HepG2 (cell line): ENCODE results near the gene ARL5A. TPM values are rescaled to one million over a fixed set of nuclear protein-coding genes. Genes with fewer than 3 reads are reported as not detected.

Experiments used
- AHR ChIP-seq: IDR thresholded peaks from 2 replicates; pipeline ENCODE4 v1.6.1; 2018; ENCODE audit warnings: missing genetic modification reagents, missing compliant biosample characterization
- IRF2 ChIP-seq: IDR thresholded peaks from 2 replicates; pipeline ENCODE4 v1.6.1; 2018; ENCODE audit warnings: missing genetic modification reagents, missing compliant biosample characterization
- LCORL ChIP-seq, 2 experiments: fragments of 450-650 bp in 1 of 2; sonication (generic) in 1 of 2; formaldehyde crosslinking in 1 of 2; IDR thresholded peaks; 2 replicates each; pipeline versions ENCODE4 v1.5.0 to v1.6.1; 2017 to 2020; ENCODE audit warnings: antibody characterized with exemption in 1 of 2, missing genetic modification reagents in 1 of 2
- SP140L ChIP-seq: sonication (generic); formaldehyde crosslinking; IDR thresholded peaks from 2 replicates; pipeline ENCODE4 v1.4.0; 2020; ENCODE audit warnings: missing genetic modification reagents, borderline replicate concordance
- TRIM24 ChIP-seq: sonication (generic); formaldehyde crosslinking; IDR thresholded peaks from 2 replicates; pipeline ENCODE4 v1.8.0; 2022; ENCODE audit warnings: mild to moderate bottlenecking, missing genetic modification reagents
- ZFY ChIP-seq: sonication (generic); formaldehyde crosslinking; IDR thresholded peaks from 2 replicates; pipeline ENCODE4 v1.4.0; 2020; ENCODE audit warnings: missing genetic modification reagents
- ZMYM4 ChIP-seq: sonication (generic); formaldehyde crosslinking; IDR thresholded peaks from 2 replicates; pipeline ENCODE4 v1.8.1; 2023; ENCODE audit warnings: mild to moderate bottlenecking, missing genetic modification reagents
- ZNF263 ChIP-seq: sonication (generic); formaldehyde crosslinking; IDR thresholded peaks from 2 replicates; pipeline ENCODE4 v1.4.0; 2020; ENCODE audit warnings: missing genetic modification reagents
- ZNF331 ChIP-seq: sonication (generic); formaldehyde crosslinking; IDR thresholded peaks from 2 replicates; pipeline ENCODE4 v1.4.0; 2020; ENCODE audit warnings: missing genetic modification reagents
- ZNF446 ChIP-seq: sonication (generic); formaldehyde crosslinking; IDR thresholded peaks from 2 replicates; pipeline ENCODE4 v1.5.0; 2020; ENCODE audit warnings: mild to moderate bottlenecking, missing genetic modification reagents
- ZNF501 ChIP-seq: sonication (generic); formaldehyde crosslinking; IDR thresholded peaks from 2 replicates; pipeline ENCODE4 v1.5.1; 2020; ENCODE audit warnings: mild to moderate bottlenecking, moderate library complexity, missing genetic modification reagents
- ZNF546 ChIP-seq: sonication (generic); formaldehyde crosslinking; conservative IDR thresholded peaks from 2 replicates; pipeline ENCODE4 v1.8.1; 2023; ENCODE audit warnings: mild to moderate bottlenecking, missing genetic modification reagents
- ZNF564 ChIP-seq: sonication (generic); formaldehyde crosslinking; IDR thresholded peaks from 2 replicates; pipeline ENCODE4 v1.8.1; 2023; ENCODE audit warnings: mild to moderate bottlenecking, missing genetic modification reagents
- ZNF773 ChIP-seq: sonication (generic); formaldehyde crosslinking; IDR thresholded peaks from 2 replicates; pipeline ENCODE4 v1.4.0; 2020; ENCODE audit warnings: missing genetic modification reagents, borderline replicate concordance
- polyA plus RNA-seq, 8 experiments: library from polyadenylated mRNA; depleted of rRNA in 3 of 8; stranded (reverse) in 7 of 8; unstranded in 1 of 8; fragments of >200 nt; fragmentation: Illumina TruSeq in 4 of 8; extraction: Trizol in 4 of 8; gene quantifications; 2 replicates each; pipeline versions ENCODE4 v1.2.1 to v1.2.3, GENCODE V29; 2011 to 2016; ENCODE audit warnings: low read depth in 4 of 8, missing spikeins in 1 of 8, mixed read lengths in 1 of 8; ENCODE audit not compliant: insufficient read depth in 1 of 8
- total RNA-seq, 5 experiments: library from RNA; depleted of rRNA; stranded (reverse); fragments of >200 nt; fragmentation: Illumina TruSeq; extraction: Trizol; gene quantifications; 2 replicates each; pipeline ENCODE4 v1.2.3, GENCODE V29; 2016; ENCODE audit warnings: low read depth in 1 of 5
- TF ChIP-seq, protein P1 (sequence below): sonication (generic); formaldehyde crosslinking; IDR thresholded peaks from 2 replicates; pipeline ENCODE4 v1.4.0; 2020; ENCODE audit warnings: missing genetic modification reagents
- TF ChIP-seq, protein P2 (sequence below): sonication (generic); formaldehyde crosslinking; IDR thresholded peaks from 2 replicates; pipeline ENCODE4 v1.4.0; 2020; ENCODE audit warnings: mild to moderate bottlenecking, missing genetic modification reagents
- TF ChIP-seq, protein P3 (sequence below): IDR thresholded peaks from 2 replicates; pipeline ENCODE4 v1.6.1; 2016; ENCODE audit warnings: low read depth
- TF ChIP-seq, protein P4 (sequence below): sonication (generic); formaldehyde crosslinking; IDR thresholded peaks from 2 replicates; pipeline ENCODE4 v1.4.0; 2020; ENCODE audit warnings: mild to moderate bottlenecking, missing genetic modification reagents

Gene ARL5A
- total and polyA plus RNA-seq, 2 of the 13 experiments (the other 11 are each of a cell fraction or from before 2014, with no cell fraction given): 47.5 to 149 TPM

DNA sequence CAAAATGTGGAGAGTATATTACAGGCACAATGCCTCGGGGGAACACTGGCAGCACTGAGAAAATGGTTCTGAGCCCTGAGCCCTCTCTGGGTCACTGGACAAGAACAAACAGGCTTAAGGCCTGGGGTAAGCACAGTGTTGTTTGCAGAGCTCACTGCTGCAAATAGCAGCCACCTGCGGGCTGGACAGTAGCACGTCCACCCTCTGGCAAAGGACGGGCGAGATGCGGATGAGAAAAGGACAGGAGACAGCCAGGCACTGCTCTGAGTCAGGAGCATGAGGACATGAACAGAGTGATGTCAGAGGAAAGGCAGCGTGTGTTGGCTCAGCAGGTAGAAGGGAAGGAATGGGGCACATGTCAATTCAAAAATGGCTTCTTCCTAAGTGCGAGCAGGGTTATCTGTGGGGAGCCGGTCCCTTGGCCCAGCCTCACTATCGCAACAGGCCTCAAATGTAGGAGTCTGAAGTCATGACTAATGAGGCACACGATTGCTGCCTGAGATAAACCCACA lies 68.0 kb downstream of the ARL5A start (continued):
- no peak for TF ChIP-seq ZNF773 (CRISPR knock-in tag)
- no peak for TF ChIP-seq ZNF546 (CRISPR knock-in tag)
- TF ChIP-seq, protein P1, sequence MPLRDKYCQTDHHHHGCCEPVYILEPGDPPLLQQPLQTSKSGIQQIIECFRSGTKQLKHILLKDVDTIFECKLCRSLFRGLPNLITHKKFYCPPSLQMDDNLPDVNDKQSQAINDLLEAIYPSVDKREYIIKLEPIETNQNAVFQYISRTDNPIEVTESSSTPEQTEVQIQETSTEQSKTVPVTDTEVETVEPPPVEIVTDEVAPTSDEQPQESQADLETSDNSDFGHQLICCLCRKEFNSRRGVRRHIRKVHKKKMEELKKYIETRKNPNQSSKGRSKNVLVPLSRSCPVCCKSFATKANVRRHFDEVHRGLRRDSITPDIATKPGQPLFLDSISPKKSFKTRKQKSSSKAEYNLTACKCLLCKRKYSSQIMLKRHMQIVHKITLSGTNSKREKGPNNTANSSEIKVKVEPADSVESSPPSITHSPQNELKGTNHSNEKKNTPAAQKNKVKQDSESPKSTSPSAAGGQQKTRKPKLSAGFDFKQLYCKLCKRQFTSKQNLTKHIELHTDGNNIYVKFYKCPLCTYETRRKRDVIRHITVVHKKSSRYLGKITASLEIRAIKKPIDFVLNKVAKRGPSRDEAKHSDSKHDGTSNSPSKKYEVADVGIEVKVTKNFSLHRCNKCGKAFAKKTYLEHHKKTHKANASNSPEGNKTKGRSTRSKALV: 0 out of 2 replicates have a peak, but pooled peaks have one; percentile 45
- peak; percentile 79 for TF ChIP-seq IRF2 (CRISPR knock-in tag)
- TF ChIP-seq, protein P2, sequence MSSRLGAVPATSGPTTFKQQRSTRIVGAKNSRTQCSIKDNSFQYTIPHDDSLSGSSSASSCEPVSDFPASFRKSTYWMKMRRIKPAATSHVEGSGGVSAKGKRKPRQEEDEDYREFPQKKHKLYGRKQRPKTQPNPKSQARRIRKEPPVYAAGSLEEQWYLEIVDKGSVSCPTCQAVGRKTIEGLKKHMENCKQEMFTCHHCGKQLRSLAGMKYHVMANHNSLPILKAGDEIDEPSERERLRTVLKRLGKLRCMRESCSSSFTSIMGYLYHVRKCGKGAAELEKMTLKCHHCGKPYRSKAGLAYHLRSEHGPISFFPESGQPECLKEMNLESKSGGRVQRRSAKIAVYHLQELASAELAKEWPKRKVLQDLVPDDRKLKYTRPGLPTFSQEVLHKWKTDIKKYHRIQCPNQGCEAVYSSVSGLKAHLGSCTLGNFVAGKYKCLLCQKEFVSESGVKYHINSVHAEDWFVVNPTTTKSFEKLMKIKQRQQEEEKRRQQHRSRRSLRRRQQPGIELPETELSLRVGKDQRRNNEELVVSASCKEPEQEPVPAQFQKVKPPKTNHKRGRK (CRISPR knock-in tag): peak; percentile 50; the same call in 1 of the 2 replicates
- peak; percentile 70; the same call in 1 of the 2 replicates for TF ChIP-seq ZNF501
- TF ChIP-seq, protein P3, sequence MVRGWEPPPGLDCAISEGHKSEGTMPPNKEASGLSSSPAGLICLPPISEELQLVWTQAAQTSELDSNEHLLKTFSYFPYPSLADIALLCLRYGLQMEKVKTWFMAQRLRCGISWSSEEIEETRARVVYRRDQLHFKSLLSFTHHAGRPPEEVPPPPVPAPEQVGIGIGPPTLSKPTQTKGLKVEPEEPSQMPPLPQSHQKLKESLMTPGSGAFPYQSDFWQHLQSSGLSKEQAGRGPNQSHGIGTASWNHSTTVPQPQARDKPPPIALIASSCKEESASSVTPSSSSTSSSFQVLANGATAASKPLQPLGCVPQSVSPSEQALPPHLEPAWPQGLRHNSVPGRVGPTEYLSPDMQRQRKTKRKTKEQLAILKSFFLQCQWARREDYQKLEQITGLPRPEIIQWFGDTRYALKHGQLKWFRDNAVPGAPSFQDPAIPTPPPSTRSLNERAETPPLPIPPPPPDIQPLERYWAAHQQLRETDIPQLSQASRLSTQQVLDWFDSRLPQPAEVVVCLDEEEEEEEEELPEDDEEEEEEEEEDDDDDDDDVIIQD (CRISPR knock-in tag): peak; percentile 85; the same call in 1 of the 2 replicates
- TF ChIP-seq SP140L (CRISPR knock-in tag): no peak
- TF ChIP-seq ZNF564 (CRISPR knock-in tag): peak; percentile 49; the same call in 1 of the 2 replicates
- peak; percentile 83 for TF ChIP-seq ZMYM4 (CRISPR knock-in tag)
- TF ChIP-seq ZNF263: peak; percentile 14; the same call in 1 of the 2 replicates
- TF ChIP-seq ZNF446: no peak
- TF ChIP-seq ZFY (CRISPR knock-in tag): peak; percentile 65; the same call in 1 of the 2 replicates
- no peak for TF ChIP-seq LCORL (IDR thresholded peaks at IDR 0.05)
- peak; percentile 86 for TF ChIP-seq LCORL (CRISPR knock-in tag; IDR thresholded peaks at IDR 0.05)
- TF ChIP-seq, protein P4, sequence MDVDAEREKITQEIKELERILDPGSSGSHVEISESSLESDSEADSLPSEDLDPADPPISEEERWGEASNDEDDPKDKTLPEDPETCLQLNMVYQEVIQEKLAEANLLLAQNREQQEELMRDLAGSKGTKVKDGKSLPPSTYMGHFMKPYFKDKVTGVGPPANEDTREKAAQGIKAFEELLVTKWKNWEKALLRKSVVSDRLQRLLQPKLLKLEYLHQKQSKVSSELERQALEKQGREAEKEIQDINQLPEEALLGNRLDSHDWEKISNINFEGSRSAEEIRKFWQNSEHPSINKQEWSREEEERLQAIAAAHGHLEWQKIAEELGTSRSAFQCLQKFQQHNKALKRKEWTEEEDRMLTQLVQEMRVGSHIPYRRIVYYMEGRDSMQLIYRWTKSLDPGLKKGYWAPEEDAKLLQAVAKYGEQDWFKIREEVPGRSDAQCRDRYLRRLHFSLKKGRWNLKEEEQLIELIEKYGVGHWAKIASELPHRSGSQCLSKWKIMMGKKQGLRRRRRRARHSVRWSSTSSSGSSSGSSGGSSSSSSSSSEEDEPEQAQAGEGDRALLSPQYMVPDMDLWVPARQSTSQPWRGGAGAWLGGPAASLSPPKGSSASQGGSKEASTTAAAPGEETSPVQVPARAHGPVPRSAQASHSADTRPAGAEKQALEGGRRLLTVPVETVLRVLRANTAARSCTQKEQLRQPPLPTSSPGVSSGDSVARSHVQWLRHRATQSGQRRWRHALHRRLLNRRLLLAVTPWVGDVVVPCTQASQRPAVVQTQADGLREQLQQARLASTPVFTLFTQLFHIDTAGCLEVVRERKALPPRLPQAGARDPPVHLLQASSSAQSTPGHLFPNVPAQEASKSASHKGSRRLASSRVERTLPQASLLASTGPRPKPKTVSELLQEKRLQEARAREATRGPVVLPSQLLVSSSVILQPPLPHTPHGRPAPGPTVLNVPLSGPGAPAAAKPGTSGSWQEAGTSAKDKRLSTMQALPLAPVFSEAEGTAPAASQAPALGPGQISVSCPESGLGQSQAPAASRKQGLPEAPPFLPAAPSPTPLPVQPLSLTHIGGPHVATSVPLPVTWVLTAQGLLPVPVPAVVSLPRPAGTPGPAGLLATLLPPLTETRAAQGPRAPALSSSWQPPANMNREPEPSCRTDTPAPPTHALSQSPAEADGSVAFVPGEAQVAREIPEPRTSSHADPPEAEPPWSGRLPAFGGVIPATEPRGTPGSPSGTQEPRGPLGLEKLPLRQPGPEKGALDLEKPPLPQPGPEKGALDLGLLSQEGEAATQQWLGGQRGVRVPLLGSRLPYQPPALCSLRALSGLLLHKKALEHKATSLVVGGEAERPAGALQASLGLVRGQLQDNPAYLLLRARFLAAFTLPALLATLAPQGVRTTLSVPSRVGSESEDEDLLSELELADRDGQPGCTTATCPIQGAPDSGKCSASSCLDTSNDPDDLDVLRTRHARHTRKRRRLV (CRISPR knock-in tag): no peak
- TF ChIP-seq AHR: peak; percentile 75; the same call in 1 of the 2 replicates
- peak; percentile 71; the same call in 1 of the 2 replicates for TF ChIP-seq TRIM24 (CRISPR knock-in tag)
- TF ChIP-seq ZNF331 (CRISPR knock-in tag): peak; percentile 86; the same call in 1 of the 2 replicates
